Activated CD8-positive, alpha-beta memory T cell treated with anti-CD3 and anti-CD28 coated beads, Interleukin-2, amount 10 ng/mL, durations not matched to agents 7 days and 5 days (primary cell): Measurements from ENCODE around the gene MYO1E. TPM values are rescaled to one million over a fixed set of nuclear protein-coding genes. Genes with fewer than 3 reads are reported as not detected.

Experiments
- ATAC-seq: fragments of 150-1000 bp; cut with Tn5 transposase; one replicate; pipeline ENCODE4 v1.10.0; 2021; ENCODE audit warnings: moderate library complexity
- CTCF ChIA-PET: fragments of 350-600 bp; sonication (Branson Sonifier 250); formaldehyde crosslinking; loops from one replicate; lab custom pipeline; 2021; ENCODE audit warnings: antibody characterized with exemption; lab: Charles Lee
- DNase-seq: peaks from one replicate; pipeline ENCODE4 v3.0.0-alpha.2; 2020
- H3K27ac Mint-ChIP-seq: one replicate; pipeline ENCODE4 v1.8.0; 2021; ENCODE audit warnings: mild to moderate bottlenecking, mixed read lengths
- H3K27me3 Mint-ChIP-seq: one replicate; pipeline ENCODE4 v1.8.0; 2021; ENCODE audit warnings: mixed read lengths
- H3K36me3 Mint-ChIP-seq: one replicate; pipeline ENCODE4 v1.8.0; 2021; ENCODE audit warnings: mild to moderate bottlenecking, mixed read lengths
- H3K4me1 Mint-ChIP-seq: one replicate; pipeline ENCODE4 v1.8.0; 2021; ENCODE audit warnings: mixed read lengths
- H3K4me3 Mint-ChIP-seq: one replicate; pipeline ENCODE4 v1.8.0; 2021; ENCODE audit warnings: mild to moderate bottlenecking, moderate library complexity, mixed read lengths
- H3K9me3 Mint-ChIP-seq: one replicate; pipeline ENCODE4 v1.8.0; 2022; ENCODE audit warnings: low read depth, mixed read lengths
- total RNA-seq, 2 experiments: library from RNA; stranded (reverse); gene quantifications; one replicate each; pipeline ENCODE4 v1.2.3, GENCODE V29; 2021

The MYO1E gene
- total RNA-seq, 2 experiments from 2014 or later: 60.3 to 224 TPM

DNA sequence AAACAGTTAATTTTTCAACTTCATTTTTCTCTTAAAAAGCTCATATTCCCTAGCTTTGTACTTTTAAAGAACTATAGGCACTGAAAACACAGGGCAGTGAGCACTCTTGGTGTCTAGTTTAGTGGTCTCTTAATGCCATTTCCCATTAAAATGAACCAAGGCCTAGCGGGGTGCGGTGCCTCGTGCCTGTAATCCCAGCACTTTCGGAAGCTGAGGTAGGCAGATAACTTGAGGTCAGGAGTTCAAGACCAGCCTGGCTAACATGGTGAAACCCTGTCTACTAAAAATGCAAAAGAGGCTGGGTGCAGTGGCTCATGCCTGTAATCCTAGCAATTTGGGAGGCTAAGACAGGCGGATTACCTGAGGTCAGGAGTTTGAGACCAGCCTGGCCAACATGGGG is 120.5 kb downstream of the MYO1E start:
- DNase-seq (no peak), ATAC-seq (no peak)
- Mint-ChIP-seq H3K36me3 (peaks cover 14% of the 10 kb centered on the region), H3K9me3 (no peaks in the 10 kb centered on the region), H3K4me3 (no peak overlapping the region), H3K27ac (no peak overlapping the region), H3K27me3 (no peaks in the 10 kb centered on the region), H3K4me1 (peaks cover 58% of the 10 kb centered on the region)
- CTCF ChIA-PET: interaction anchor here (0.7 to 1.2 kb wide), 2 partner anchors 46 to 48 kb away, joined by 4 to 5 read pairs; no protein-coding TSS in a partner anchor

DNA sequence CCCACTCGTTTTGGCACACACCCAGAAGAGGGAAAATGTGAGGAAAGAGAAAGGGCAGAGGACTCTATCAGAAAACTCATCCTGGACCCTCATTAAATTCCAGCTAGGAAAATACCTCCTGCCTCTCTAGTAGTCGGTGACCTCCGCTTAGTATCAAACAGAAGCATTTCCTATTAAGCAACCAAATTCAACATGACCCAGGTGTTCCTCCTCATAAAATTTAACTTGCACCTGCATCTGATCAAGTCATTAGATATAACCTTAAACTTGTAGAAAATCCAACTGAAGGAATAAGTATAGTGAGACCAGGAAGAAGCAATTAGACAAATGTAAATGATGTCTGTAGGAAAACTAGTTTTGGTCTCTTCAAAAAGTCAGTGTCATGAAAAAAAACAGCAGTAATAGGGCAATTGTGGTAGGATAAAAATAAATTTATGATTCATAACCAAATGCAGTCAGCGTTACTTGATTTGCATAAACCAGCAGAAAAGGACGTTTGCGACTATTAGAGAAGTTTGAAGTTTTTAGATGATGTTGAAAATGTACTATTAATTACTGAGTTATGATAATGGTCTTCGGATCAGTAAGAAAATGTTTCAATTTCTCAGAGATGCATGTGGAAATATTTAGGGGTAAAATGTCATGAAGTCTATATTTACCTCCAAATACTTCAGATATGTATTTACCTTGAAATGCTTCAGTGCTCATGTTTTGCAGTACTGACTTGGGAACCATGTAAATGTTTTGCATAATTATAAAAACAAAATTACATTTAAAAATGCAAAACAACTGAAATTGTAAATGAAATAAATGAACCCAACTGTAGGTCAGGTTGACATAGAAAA is 121.4 kb downstream of the MYO1E start:
- Mint-ChIP-seq H3K9me3 (no peaks in the 10 kb centered on the region), H3K27me3 (no peaks in the 10 kb centered on the region), H3K27ac (peak overlapping the region; percentile 9), H3K36me3 (peaks cover 14% of the 10 kb centered on the region), H3K4me1 (peaks cover 49% of the 10 kb centered on the region), H3K4me3 (no peak overlapping the region)
- ATAC-seq: no peak
- no peak for DNase-seq
- CTCF ChIA-PET: interaction anchor here (0.9 kb wide), 1 partner anchor 273 kb away, joined by 3 read pairs; no protein-coding TSS in a partner anchor

GRCh38 chr15:59250249-59250648 is 122.4 kb downstream of the MYO1E start:
- H3K4me3 Mint-ChIP-seq: no peak overlapping the region
- H3K36me3 Mint-ChIP-seq: peaks cover 14% of the 10 kb centered on the region
- CTCF ChIA-PET: no interaction called here
- H3K27me3 Mint-ChIP-seq: no peaks in the 10 kb centered on the region
- peaks cover 39% of the 10 kb centered on the region for H3K4me1 Mint-ChIP-seq
- H3K27ac Mint-ChIP-seq: peak overlapping the region; percentile 4
- no peaks in the 10 kb centered on the region for H3K9me3 Mint-ChIP-seq
- ATAC-seq (no peak), DNase-seq (no peak)

DNA sequence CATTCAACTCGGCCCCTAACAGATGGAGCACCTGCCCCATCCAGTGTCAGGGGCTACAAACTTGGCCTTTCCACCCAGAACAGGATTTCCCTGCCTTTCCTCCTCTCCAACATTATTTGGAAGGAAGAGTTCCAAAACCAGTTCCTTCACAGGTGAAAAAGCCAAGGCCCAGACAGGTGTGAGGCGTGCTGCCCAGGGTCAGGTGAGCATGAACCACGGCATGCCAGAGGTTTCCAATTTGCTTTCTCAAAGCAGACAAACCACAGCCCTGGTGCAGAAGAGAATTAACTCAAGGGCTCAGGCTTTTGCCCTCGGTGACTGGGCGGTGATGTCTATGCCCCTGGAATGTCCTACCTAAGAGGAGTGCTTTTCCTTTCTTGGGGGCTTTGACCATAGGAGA is 122.9 kb downstream of the MYO1E start:
- CTCF ChIA-PET: interaction anchor here (3.9 kb wide), 1 partner anchor 279 kb away, joined by 13 read pairs; no protein-coding TSS in a partner anchor
- no peak overlapping the region for H3K4me3 Mint-ChIP-seq
- no peak for DNase-seq
- H3K36me3 Mint-ChIP-seq: peaks cover 14% of the 10 kb centered on the region
- H3K4me1 Mint-ChIP-seq: peaks cover 39% of the 10 kb centered on the region
- ATAC-seq: peak; percentile 2
- H3K9me3 Mint-ChIP-seq: no peaks in the 10 kb centered on the region
- no peak overlapping the region for H3K27ac Mint-ChIP-seq
- no peaks in the 10 kb centered on the region for H3K27me3 Mint-ChIP-seq

DNA sequence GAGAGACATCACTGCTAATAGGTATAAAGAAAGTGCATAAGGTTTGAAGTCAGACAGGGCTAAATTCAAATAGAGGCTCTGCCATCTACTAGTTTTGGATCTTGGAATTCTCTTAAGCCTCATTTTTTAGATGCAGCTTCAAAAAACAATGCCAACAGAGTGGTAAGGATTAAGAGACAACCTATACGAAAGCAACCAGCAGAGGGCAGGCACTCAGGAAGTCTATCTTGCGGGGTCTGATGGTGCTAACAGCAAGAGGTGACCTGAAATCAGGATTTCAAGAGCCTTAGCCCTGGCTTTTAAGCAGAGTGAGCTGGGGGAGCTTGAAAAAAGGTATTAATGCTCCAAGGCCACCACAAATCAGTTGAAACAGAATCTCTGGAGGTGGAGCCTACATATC is 125.3 kb downstream of the MYO1E start:
- no peak overlapping the region for H3K4me3 Mint-ChIP-seq
- CTCF ChIA-PET: interaction anchor here (0.6 to 3.9 kb wide), 42 partner anchors 9 to 285 kb away, joined by 3 to 15 read pairs (median 4); no protein-coding TSS in a partner anchor
- DNase-seq: peak; percentile 81
- H3K27ac Mint-ChIP-seq: peak overlapping the region; percentile 59
- H3K36me3 Mint-ChIP-seq: peaks cover 4% of the 10 kb centered on the region
- peaks cover 39% of the 10 kb centered on the region for H3K4me1 Mint-ChIP-seq
- ATAC-seq: peak; percentile 77
- H3K27me3 Mint-ChIP-seq: peaks cover 2% of the 10 kb centered on the region
- H3K9me3 Mint-ChIP-seq: no peaks in the 10 kb centered on the region

- H3K36me3 Mint-ChIP-seq: peaks cover 1% of the 10 kb centered on the region
- CTCF ChIA-PET: interaction anchor here (1.0 to 3.9 kb wide), 16 partner anchors 11 to 283 kb away, joined by 3 to 13 read pairs (median 4); no protein-coding TSS in a partner anchor
- DNase-seq: no peak
- H3K27ac Mint-ChIP-seq: no peak overlapping the region
- ATAC-seq: no peak
- H3K9me3 Mint-ChIP-seq: no peaks in the 10 kb centered on the region
- peaks cover 2% of the 10 kb centered on the region for H3K27me3 Mint-ChIP-seq
- peaks cover 30% of the 10 kb centered on the region for H3K4me1 Mint-ChIP-seq
- no peak overlapping the region for H3K4me3 Mint-ChIP-seq
These were observed 127.1 kb downstream of the MYO1E start for GRCh38 chr15:59245559-59245958.

GRCh38 chr15:59244337-59244736 is 128.3 kb downstream of the MYO1E start:
- peaks cover 1% of the 10 kb centered on the region for H3K36me3 Mint-ChIP-seq
- peaks cover 2% of the 10 kb centered on the region for H3K27me3 Mint-ChIP-seq
- CTCF ChIA-PET: interaction anchor here (1.2 to 1.5 kb wide), 2 partner anchors 249 kb away, joined by 3 to 4 read pairs; no protein-coding TSS in a partner anchor
- H3K4me1 Mint-ChIP-seq: peaks cover 20% of the 10 kb centered on the region
- no peaks in the 10 kb centered on the region for H3K9me3 Mint-ChIP-seq
- H3K27ac Mint-ChIP-seq: no peak overlapping the region
- ATAC-seq: peak; percentile 21
- no peak overlapping the region for H3K4me3 Mint-ChIP-seq
- no peak for DNase-seq

DNA sequence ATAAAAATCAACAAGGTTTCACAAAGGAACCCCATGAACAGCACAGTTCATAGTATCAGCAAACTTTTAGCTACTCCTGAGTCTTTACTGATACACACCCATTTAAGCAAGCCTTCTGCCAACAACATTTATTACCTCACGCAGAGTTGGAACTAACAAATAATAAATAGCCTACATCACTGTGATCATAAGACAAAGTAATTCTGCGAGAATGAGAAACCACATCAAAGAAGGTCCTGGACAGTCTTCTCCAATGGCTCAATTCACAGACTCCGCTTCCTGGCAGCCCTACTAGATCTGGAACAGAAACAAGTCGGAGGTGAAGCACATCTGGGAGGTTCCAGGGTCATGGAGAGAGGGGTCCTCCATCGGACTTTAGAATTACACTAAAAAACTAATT is 129.0 kb downstream of the MYO1E start:
- H3K4me3 Mint-ChIP-seq: no peak overlapping the region
- DNase-seq (no peak), ATAC-seq (no peak)
- peaks cover 2% of the 10 kb centered on the region for H3K27me3 Mint-ChIP-seq
- H3K36me3 Mint-ChIP-seq: peaks cover 1% of the 10 kb centered on the region
- no peak overlapping the region for H3K27ac Mint-ChIP-seq
- H3K4me1 Mint-ChIP-seq: peaks cover 15% of the 10 kb centered on the region
- H3K9me3 Mint-ChIP-seq: no peaks in the 10 kb centered on the region
- CTCF ChIA-PET: interaction anchor here (1.5 kb wide), 1 partner anchor 250 kb away, joined by 4 read pairs; no protein-coding TSS in a partner anchor

DNA sequence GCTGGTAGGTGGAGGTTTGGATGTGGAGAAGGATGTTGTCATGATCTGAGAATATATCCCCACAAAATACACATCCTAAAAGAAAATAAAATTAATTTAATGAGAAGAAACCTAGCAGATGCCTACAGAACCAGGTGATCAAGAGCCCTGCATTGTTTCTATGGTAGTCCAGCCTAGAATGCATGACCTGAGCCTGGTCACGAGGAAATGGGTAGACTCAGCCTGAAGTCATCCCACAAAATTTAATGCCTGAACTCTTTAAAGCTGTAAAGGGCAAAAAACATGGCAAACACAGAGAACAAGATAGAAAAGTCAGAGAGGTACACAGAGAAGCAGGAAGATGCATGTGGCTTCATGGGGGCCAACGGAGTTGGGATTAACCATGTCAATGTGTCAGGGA is 130.0 kb downstream of the MYO1E start:
- Mint-ChIP-seq H3K27me3 (peaks cover 2% of the 10 kb centered on the region), H3K27ac (no peak overlapping the region), H3K4me1 (peaks cover 11% of the 10 kb centered on the region), H3K4me3 (no peak overlapping the region), H3K9me3 (no peaks in the 10 kb centered on the region), H3K36me3 (peaks cover 1% of the 10 kb centered on the region)
- no peak for DNase-seq
- ATAC-seq: no peak
- CTCF ChIA-PET: no interaction called here

- DNase-seq (no peak), ATAC-seq (no peak)
- CTCF ChIA-PET: no interaction called here
- no peaks in the 10 kb centered on the region for H3K9me3 Mint-ChIP-seq
- peaks cover 2% of the 10 kb centered on the region for H3K27me3 Mint-ChIP-seq
- H3K4me3 Mint-ChIP-seq: no peak overlapping the region
- peaks cover 8% of the 10 kb centered on the region for H3K36me3 Mint-ChIP-seq
- peaks cover 14% of the 10 kb centered on the region for H3K4me1 Mint-ChIP-seq
- no peak overlapping the region for H3K27ac Mint-ChIP-seq
These were observed 132.6 kb downstream of the MYO1E start for GRCh38 chr15:59240036-59240435.

DNA sequence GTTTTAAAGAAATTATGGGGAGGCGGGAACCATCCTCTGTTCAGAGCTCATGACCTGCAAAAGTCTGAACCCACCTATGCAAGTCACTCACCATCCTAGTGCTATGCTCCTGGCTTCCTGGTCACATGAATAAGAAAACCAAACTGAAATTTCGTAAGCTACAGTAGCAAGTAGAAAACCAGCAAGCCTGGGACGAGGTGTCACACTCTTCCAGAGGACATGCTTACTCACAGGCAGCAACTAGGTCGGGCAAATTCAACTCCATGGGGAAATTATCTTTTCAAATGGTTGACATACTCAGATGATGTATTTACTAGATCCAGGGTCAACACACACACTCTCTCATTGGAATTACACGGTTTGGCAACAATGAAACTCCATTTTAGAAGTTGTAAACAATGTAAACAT is 134.7 kb downstream of the MYO1E start:
- peaks cover 8% of the 10 kb centered on the region for H3K4me1 Mint-ChIP-seq
- H3K36me3 Mint-ChIP-seq: peaks cover 8% of the 10 kb centered on the region
- H3K9me3 Mint-ChIP-seq: no peaks in the 10 kb centered on the region
- H3K27me3 Mint-ChIP-seq: peaks cover 3% of the 10 kb centered on the region
- CTCF ChIA-PET: interaction anchor here (0.9 to 1.1 kb wide), 2 partner anchors 10 to 291 kb away, joined by 3 to 4 read pairs; no protein-coding TSS in a partner anchor
- H3K27ac Mint-ChIP-seq: no peak overlapping the region
- DNase-seq: no peak
- ATAC-seq: no peak
- H3K4me3 Mint-ChIP-seq: no peak overlapping the region

GRCh38 chr15:59237119-59237855 is 135.4 kb downstream of the MYO1E start:
- no peak overlapping the region for H3K4me3 Mint-ChIP-seq
- no peak overlapping the region for H3K27ac Mint-ChIP-seq
- H3K4me1 Mint-ChIP-seq: peaks cover 8% of the 10 kb centered on the region
- CTCF ChIA-PET: interaction anchor here (1.1 kb wide), 3 partner anchors 9 to 257 kb away, joined by 3 to 4 read pairs (median 3); no protein-coding TSS in a partner anchor
- peaks cover 6% of the 10 kb centered on the region for H3K36me3 Mint-ChIP-seq
- no peak for ATAC-seq
- no peaks in the 10 kb centered on the region for H3K9me3 Mint-ChIP-seq
- no peak for DNase-seq
- peaks cover 2% of the 10 kb centered on the region for H3K27me3 Mint-ChIP-seq

GRCh38 chr15:59236394-59236793 is 136.3 kb downstream of the MYO1E start:
- H3K36me3 Mint-ChIP-seq: peaks cover 6% of the 10 kb centered on the region
- CTCF ChIA-PET: interaction anchor here (1.1 kb wide), 2 partner anchors 10 to 257 kb away, joined by 3 read pairs; no protein-coding TSS in a partner anchor
- DNase-seq (no peak), ATAC-seq (no peak)
- peaks cover 8% of the 10 kb centered on the region for H3K4me1 Mint-ChIP-seq
- H3K27me3 Mint-ChIP-seq: peaks cover 2% of the 10 kb centered on the region
- H3K27ac Mint-ChIP-seq: peak overlapping the region; percentile 45
- H3K4me3 Mint-ChIP-seq: no peak overlapping the region
- H3K9me3 Mint-ChIP-seq: no peaks in the 10 kb centered on the region
